Stomach (tissue), 4 donors: ENCODE results near the gene ACVR1.

Experiments
- CTCF ChIP-seq, 7 experiments: fragments of 450-650 bp in 4 of 7; fragments of 200-600 bp in 3 of 7; sonication (generic) in 3 of 7; IDR thresholded peaks; one replicate each; pipeline ENCODE4 v1.5.1; 2016 to 2019; ENCODE audit warnings: antibody characterized with exemption in 7 of 7, control low read depth in 2 of 7, mild to moderate bottlenecking in 1 of 7
- POLR2A ChIP-seq, 4 donors: fragments of 450-650 bp; IDR thresholded peaks; one replicate each; pipeline ENCODE4 v1.6.1; 2016; ENCODE audit warnings: antibody characterized with exemption in 4 of 4, control low read depth in 2 of 4, mild to moderate bottlenecking in 1 of 4, moderate library complexity in 1 of 4

DNA sequence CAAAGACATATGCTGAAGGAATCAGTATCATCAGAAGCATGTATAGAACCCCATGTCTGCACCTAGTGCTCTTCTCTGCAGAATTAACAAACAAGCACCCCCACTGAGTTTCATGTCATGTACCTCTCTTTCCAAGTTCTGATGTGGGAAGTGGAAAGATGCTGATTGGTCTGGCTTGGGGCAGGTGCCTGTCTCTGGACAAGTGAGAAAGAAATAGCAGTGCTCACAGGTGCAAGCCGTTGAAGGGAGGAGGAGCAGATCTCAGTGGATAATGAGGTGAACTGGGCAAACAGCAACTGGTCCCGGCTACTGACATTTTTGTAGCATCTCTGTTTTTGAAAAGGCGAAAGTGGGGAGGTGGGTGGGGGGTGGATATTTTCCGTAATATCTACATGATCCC, 17.5 kb upstream of the ACVR1 start:
- no peak for TF ChIP-seq CTCF (IDR thresholded peaks at IDR 0.05)
- TF ChIP-seq POLR2A (IDR thresholded peaks at IDR 0.05) = no peak
